ENCODE data around the gene HSPB1.

GRCh38 chr7:76304888-76305375 lies 2.5 kb downstream of the HSPB1 start:
- TF ChIP-seq POLR2A (IDR thresholded peaks at IDR 0.05) = peak in 1 of 2 donors; percentile 85
- peak in 1 of 6 experiments; percentile 5 for TF ChIP-seq CTCF (IDR thresholded peaks at IDR 0.05)

Data from thyroid gland (tissue), 4 donors.